H1 (cell line): Measurements from ENCODE around the gene PPP1R12B. TPM values are rescaled to one million over a fixed set of nuclear protein-coding genes. Genes with fewer than 3 reads are reported as not detected.
"Not testable (repeated sequence)": the region's sequence is repeated elsewhere in the genome, so short reads cannot be mapped to it uniquely, and the experiment has no call there.

Source experiments
- CTCF ChIA-PET: fragments of 300-600 bp; sonication (Branson Sonifier 250); formaldehyde crosslinking; loops from one replicate; lab custom pipeline; 2021; ENCODE audit not compliant: partially characterized antibody; lab: Charles Lee
- POLR2A ChIA-PET: fragments of 300-600 bp; sonication (Branson Sonifier 250); formaldehyde crosslinking; loops from one replicate; lab custom pipeline; 2021; ENCODE audit warnings: inconsistent platforms; ENCODE audit not compliant: partially characterized antibody; lab: Charles Lee
- DNase-seq, 2 experiments: peaks; one replicate each; pipeline versions ENCODE4 v3.0.0 to v3.0.0-alpha.2; 2010 to 2022; ENCODE audit warnings: low spot score in 2 of 2, low read depth in 1 of 2, mixed read lengths in 1 of 2
- FAIRE-seq: peaks from 2 replicates; lab custom pipeline; 2011; peaks lifted over from hg19 to GRCh38; lab: Jason Lieb, UNC
- H2AFZ ChIP-seq: 2 replicates; pipeline ENCODE4 v1.8.1; 2012; ENCODE audit warnings: low read length, inconsistent platforms
- H2AK5ac ChIP-seq: 2 replicates; pipeline ENCODE4 v1.6.1; 2013; ENCODE audit warnings: low read depth, low read length
- H2BK120ac ChIP-seq: replicated peaks from 2 replicates; pipeline ENCODE3; 2013; ENCODE audit warnings: low read depth, low read length, inconsistent platforms
- H2BK12ac ChIP-seq: 2 replicates; pipeline ENCODE4 v1.6.1; 2013; ENCODE audit warnings: low read depth, low read length
- H2BK15ac ChIP-seq: 2 replicates; pipeline ENCODE4 v1.6.1; 2013; ENCODE audit warnings: low read length
- H2BK20ac ChIP-seq: 2 replicates; pipeline ENCODE4 v1.6.1; 2013; ENCODE audit warnings: low read length
- H2BK5ac ChIP-seq: 2 replicates; pipeline ENCODE4 v1.6.1; 2013; ENCODE audit warnings: low read depth, low read length
- H3K14ac ChIP-seq: 2 replicates; pipeline ENCODE4 v1.6.1; 2013; ENCODE audit warnings: inconsistent platforms; ENCODE audit not compliant: insufficient read length
- H3K18ac ChIP-seq: 2 replicates; pipeline ENCODE4 v1.6.1; 2013; ENCODE audit warnings: low read length; ENCODE audit errors: extremely low read depth
- H3K23ac ChIP-seq: 2 replicates; pipeline ENCODE4 v1.6.1; 2013; ENCODE audit warnings: inconsistent platforms; ENCODE audit not compliant: insufficient read length
- H3K23me2 ChIP-seq: 2 replicates; pipeline ENCODE4 v1.6.1; 2013; ENCODE audit warnings: low read depth, low read length
- H3K27ac ChIP-seq: 2 replicates; pipeline ENCODE4 v1.6.1; 2011; ENCODE audit warnings: low read depth, low read length, inconsistent platforms
- H3K27me3 ChIP-seq, 4 experiments: replicated peaks in 1 of 4; 1 replicate in 1 of 4; 2 replicates in 3 of 4; pipeline versions ENCODE4 v1.6.1 to v1.8.1; 2011 to 2013; ENCODE audit warnings: low read length in 3 of 4, mild to moderate bottlenecking in 3 of 4, inconsistent platforms in 2 of 4, mixed read lengths in 2 of 4, moderate library complexity in 1 of 4; ENCODE audit not compliant: control insufficient read depth in 3 of 4, insufficient read depth in 3 of 4; ENCODE audit errors: extremely low read depth in 1 of 4
- H3K36me3 ChIP-seq, 4 experiments: 2 replicates each; pipeline versions ENCODE4 v1.6.1 to v1.8.1; 2011 to 2013; ENCODE audit warnings: mild to moderate bottlenecking in 4 of 4, low read length in 3 of 4, moderate library complexity in 2 of 4, control low read depth in 1 of 4, inconsistent platforms in 1 of 4; ENCODE audit not compliant: insufficient read depth in 4 of 4, control insufficient read depth in 2 of 4
- H3K4ac ChIP-seq: replicated peaks from 2 replicates; pipeline ENCODE3; 2013; ENCODE audit warnings: low read length, low read depth, mixed read lengths, inconsistent platforms; ENCODE audit not compliant: insufficient read length
- H3K4me1 ChIP-seq, 4 experiments: replicated peaks in 1 of 4; 1 replicate in 1 of 4; 2 replicates in 3 of 4; pipeline versions ENCODE4 v1.6.1 to v1.8.1; 2011 to 2013; ENCODE audit warnings: low read length in 3 of 4, inconsistent platforms in 2 of 4, mixed read lengths in 1 of 4; ENCODE audit not compliant: insufficient read depth in 4 of 4, control insufficient read depth in 3 of 4
- H3K4me2 ChIP-seq, 2 experiments: 2 replicates each; pipeline versions ENCODE4 v1.6.1 to v1.8.1; 2011 to 2013; ENCODE audit warnings: low read depth in 2 of 2, low read length in 2 of 2, control low read depth in 1 of 2, inconsistent platforms in 1 of 2, mild to moderate bottlenecking in 1 of 2; ENCODE audit not compliant: insufficient read depth in 1 of 2
- H3K4me3 ChIP-seq, 4 experiments: fragments of 200-600, 300-600 bp in 1 of 4; sonication (generic), shearing (Covaris generic), sonication (Bioruptor Twin) in 1 of 4; 2 replicates each; pipeline versions ENCODE4 v1.5.1 to v1.8.1; 2011 to 2016; ENCODE audit warnings: low read length in 4 of 4, low read depth in 3 of 4, control low read depth in 2 of 4, inconsistent platforms in 2 of 4, mild to moderate bottlenecking in 2 of 4, mixed read lengths in 1 of 4, moderate library complexity in 1 of 4; ENCODE audit not compliant: insufficient read depth in 2 of 4; ENCODE audit errors: extremely low read depth in 1 of 4
- H3K56ac ChIP-seq: replicated peaks from 2 replicates; pipeline ENCODE3; 2013; ENCODE audit warnings: low read depth, mild to moderate bottlenecking, mixed read lengths, low read length, inconsistent platforms; ENCODE audit not compliant: insufficient read length
- H3K79me1 ChIP-seq: 2 replicates; pipeline ENCODE4 v1.6.1; 2013; ENCODE audit warnings: low read depth, low read length, control low read depth
- H3K79me2 ChIP-seq, 2 experiments: 2 replicates each; pipeline versions ENCODE4 v1.6.1 to v1.8.1; 2012 to 2013; ENCODE audit warnings: low read length in 2 of 2, mild to moderate bottlenecking in 2 of 2, inconsistent platforms in 1 of 2; ENCODE audit not compliant: insufficient read depth in 2 of 2, control insufficient read depth in 1 of 2
- H3K9ac ChIP-seq, 4 experiments: replicated peaks in 1 of 4; 1 replicate in 1 of 4; 2 replicates in 3 of 4; pipeline versions ENCODE4 v1.6.1 to v1.8.1; 2011 to 2013; ENCODE audit warnings: low read depth in 3 of 4, low read length in 3 of 4, control low read depth in 2 of 4, mild to moderate bottlenecking in 2 of 4, moderate library complexity in 2 of 4, inconsistent platforms in 1 of 4; ENCODE audit errors: extremely low read depth in 1 of 4
- H3K9me3 ChIP-seq, 2 experiments: 2 replicates each; pipeline versions ENCODE4 v1.6.1 to v1.8.1; 2012 to 2013; ENCODE audit warnings: mild to moderate bottlenecking in 2 of 2, moderate library complexity in 2 of 2, control low read depth in 1 of 2, inconsistent platforms in 1 of 2, low read depth in 1 of 2, low read length in 1 of 2, mixed read lengths in 1 of 2; ENCODE audit not compliant: insufficient read depth in 2 of 2
- H4K20me1 ChIP-seq, 2 experiments: replicated peaks in 1 of 2; 2 replicates each; pipeline versions ENCODE3 to v1.8.1; 2011 to 2013; ENCODE audit warnings: inconsistent platforms in 2 of 2, low read length in 2 of 2, mild to moderate bottlenecking in 1 of 2; ENCODE audit not compliant: insufficient read depth in 2 of 2, control insufficient read depth in 1 of 2
- H4K5ac ChIP-seq: 2 replicates; pipeline ENCODE4 v1.6.1; 2013; ENCODE audit warnings: low read length, low read depth, mixed read lengths, inconsistent platforms; ENCODE audit not compliant: insufficient read length
- H4K8ac ChIP-seq: 2 replicates; pipeline ENCODE4 v1.8.0; 2013; ENCODE audit warnings: mild to moderate bottlenecking, moderate library complexity, low read length, inconsistent platforms; ENCODE audit not compliant: insufficient read depth; ENCODE audit errors: extremely low read depth
- H4K91ac ChIP-seq: replicated peaks from 2 replicates; pipeline ENCODE3; 2013; ENCODE audit warnings: low read length, mixed read lengths, inconsistent platforms; ENCODE audit not compliant: insufficient read length
- POLR2A ChIP-seq, 2 experiments: IDR thresholded peaks; 1 replicate in 1 of 2; 2 replicates in 1 of 2; pipeline ENCODE4 v1.6.1; 2011; ENCODE audit warnings: low read depth in 2 of 2, low read length in 2 of 2, mild to moderate bottlenecking in 2 of 2; ENCODE audit errors: control extremely low read depth in 1 of 2
- SP4 ChIP-seq: IDR thresholded peaks from 2 replicates; pipeline ENCODE4 v1.6.1; 2012; ENCODE audit warnings: low read length, inconsistent platforms
- WGBS, 2 experiments: shearing (Covaris generic) in 1 of 2; methylation state at CpG; one replicate each; pipeline versions ENCODE4 v1.1.6 to v1.1.7; 2013 to 2015; ENCODE audit warnings: low lambda C conversion rate in 2 of 2, mixed read lengths in 2 of 2, inconsistent platforms in 1 of 2, low coverage in 1 of 2, missing lambda C conversion rate in 1 of 2; ENCODE audit not compliant: insufficient replicate concordance in 2 of 2, insufficient coverage in 1 of 2, insufficient read length in 1 of 2; ENCODE audit errors: extremely low coverage in 1 of 2, missing lambda C conversion rate in 1 of 2; 5-methylcytosine and 5-hydroxymethylcytosine counted together
- polyA plus RNA-seq, 7 experiments: library from polyadenylated mRNA; depleted of rRNA in 3 of 7; stranded (reverse) in 5 of 7; unstranded in 2 of 7; fragments of >200 nt in 5 of 7; fragments of 200-250 nt in 2 of 7; gene quantifications; 1 replicate in 5 of 7; 2 replicates in 1 of 7; 4 replicates in 1 of 7; pipeline versions ENCODE4 v1.2.1 to v1.2.3, GENCODE V29; 2011 to 2013; ENCODE audit warnings: missing spikeins in 2 of 7, mixed read lengths in 2 of 7
- total RNA-seq: library from RNA; stranded (reverse); fragmentation: NEBNext Ultra II Directional; extraction: Animal tissue kit (Norgen Biotek cat#: 25700); gene quantifications from 2 replicates; pipeline ENCODE4 v1.2.1, GENCODE V29; 2021
- TF ChIP-seq, protein P1 (sequence below): IDR thresholded peaks from 2 replicates; pipeline ENCODE4 v1.6.1; 2012; ENCODE audit warnings: inconsistent platforms

Gene PPP1R12B
- total and polyA plus RNA-seq, 2 of the 8 experiments (the other 6 are each of a cell fraction or from before 2014, with no cell fraction given): 7.9 to 18.7 TPM

DNA sequence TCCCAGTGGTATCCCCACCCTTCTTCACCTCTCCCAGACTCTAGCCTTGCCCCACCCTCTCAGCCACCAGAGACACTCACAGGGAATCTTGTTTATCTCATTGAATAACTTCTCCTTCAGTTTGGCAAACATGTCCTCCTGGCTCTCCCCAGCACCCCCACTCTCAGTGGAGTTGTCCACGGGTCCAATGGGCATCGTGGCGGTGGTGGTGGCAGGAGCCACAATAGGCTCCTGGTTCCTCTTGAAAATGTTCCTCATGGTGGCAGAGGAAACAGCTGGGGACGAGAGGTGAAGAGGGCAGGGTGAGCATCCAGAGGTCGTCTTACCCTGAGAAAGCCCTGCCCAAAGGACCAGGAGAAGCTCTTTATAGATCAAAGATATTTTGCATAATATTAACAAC lies 257.0 kb downstream of the PPP1R12B start (continued):
- TF ChIP-seq, protein P1, sequence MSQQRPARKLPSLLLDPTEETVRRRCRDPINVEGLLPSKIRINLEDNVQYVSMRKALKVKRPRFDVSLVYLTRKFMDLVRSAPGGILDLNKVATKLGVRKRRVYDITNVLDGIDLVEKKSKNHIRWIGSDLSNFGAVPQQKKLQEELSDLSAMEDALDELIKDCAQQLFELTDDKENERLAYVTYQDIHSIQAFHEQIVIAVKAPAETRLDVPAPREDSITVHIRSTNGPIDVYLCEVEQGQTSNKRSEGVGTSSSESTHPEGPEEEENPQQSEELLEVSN: no peak
- TF ChIP-seq POLR2A (IDR thresholded peaks at IDR 0.05; ENCODE audit: control extremely low read depth in 1 of 2, low read depth in 2 of 2, low read length in 2 of 2) (no peak), SP4 (no peak)

DNA sequence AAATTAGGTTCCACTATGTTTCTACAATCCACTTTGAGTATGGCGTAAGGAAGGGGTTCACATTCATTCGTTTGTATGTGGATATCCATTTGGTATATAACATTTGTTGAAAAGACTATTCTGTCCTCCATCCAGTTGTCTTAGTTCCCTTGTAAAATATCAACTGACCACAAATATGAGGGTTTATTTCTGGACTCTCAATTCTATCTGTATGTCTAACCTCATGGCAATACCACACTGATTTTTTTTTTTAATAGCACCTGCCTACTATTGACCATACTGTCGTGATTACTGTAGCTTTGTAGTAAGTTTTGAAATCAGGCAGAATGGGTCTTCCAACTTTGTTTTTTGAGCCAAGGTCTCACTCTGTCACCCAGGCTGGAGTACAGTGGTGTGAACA lies 263.5 kb downstream of the PPP1R12B start:
- H2BK5ac ChIP-seq, H3K79me2 ChIP-seq, H3K27me3 ChIP-seq, H3K36me3 ChIP-seq, H3K27ac ChIP-seq, H3K23ac ChIP-seq, H2BK20ac ChIP-seq, H4K5ac ChIP-seq, POLR2A ChIA-PET, H2BK15ac ChIP-seq, H3K4ac ChIP-seq, H3K4me3 ChIP-seq, H2BK120ac ChIP-seq, H2AK5ac ChIP-seq, H3K9me3 ChIP-seq, H2BK12ac ChIP-seq, H3K9ac ChIP-seq, H2AFZ ChIP-seq, H3K18ac ChIP-seq, H3K4me2 ChIP-seq, H3K79me1 ChIP-seq, H4K20me1 ChIP-seq, H3K4me1 ChIP-seq, FAIRE-seq, H3K14ac ChIP-seq, H4K91ac ChIP-seq, H3K56ac ChIP-seq, DNase-seq, H3K23me2 ChIP-seq, H4K8ac ChIP-seq: not testable (repeated sequence)
- CTCF ChIA-PET: interaction anchor here (0.7 to 4.6 kb wide), 4 partner anchors 9 to 264 kb away, joined by 3 to 23 read pairs (median 4); no protein-coding TSS in a partner anchor
- 93% methylated on average over 3 of the region's 3 CpGs; no CpG with 5 or more reads in 1 of the 2 experiments for WGBS, 2 experiments
